Measurements from ENCODE around the gene UBXN7.
A peak's percentile ranks its signal among the peaks of the same experiment; 100 is the strongest.
"Not testable (repeated sequence)": the region's sequence is repeated elsewhere in the genome, so short reads cannot be mapped to it uniquely, and the experiment has no call there.

Gene UBXN7

GRCh38 chr3:196317687-196318467, 114.3 kb downstream of the UBXN7 start, which contains the start of gene DYNLT2B:
DYNLT2B (minus strand) TSS chr3:196318240; CDS start chr3:196318152, 88 bp downstream.
- peak within 1 kb of the TSS; percentile 76 for H3K4me3 ChIP-seq (ENCODE audit: low read depth, low read length)
- peak; percentile 59 for DNase-seq (ENCODE audit: low read depth)
- no peak for TF ChIP-seq CTCF (IDR thresholded peaks at IDR 0.05; ENCODE audit: low read depth, low read length, missing control alignments)

GRCh38 chr3:196316799-196317686, 115.2 kb downstream of the UBXN7 start:
- DNase-seq (ENCODE audit: low read depth) = not testable (repeated sequence)
- peak overlapping the region; percentile 76 for H3K4me3 ChIP-seq (ENCODE audit: low read depth, low read length)

GRCh38 chr3:196315821-196316220, 116.4 kb downstream of the UBXN7 start:
- no peak overlapping the region for H3K4me3 ChIP-seq (ENCODE audit: low read depth, low read length)
- no peak for DNase-seq (ENCODE audit: low read depth)
- no peak for TF ChIP-seq CTCF (IDR thresholded peaks at IDR 0.05; ENCODE audit: low read depth, low read length, missing control alignments)

DNA sequence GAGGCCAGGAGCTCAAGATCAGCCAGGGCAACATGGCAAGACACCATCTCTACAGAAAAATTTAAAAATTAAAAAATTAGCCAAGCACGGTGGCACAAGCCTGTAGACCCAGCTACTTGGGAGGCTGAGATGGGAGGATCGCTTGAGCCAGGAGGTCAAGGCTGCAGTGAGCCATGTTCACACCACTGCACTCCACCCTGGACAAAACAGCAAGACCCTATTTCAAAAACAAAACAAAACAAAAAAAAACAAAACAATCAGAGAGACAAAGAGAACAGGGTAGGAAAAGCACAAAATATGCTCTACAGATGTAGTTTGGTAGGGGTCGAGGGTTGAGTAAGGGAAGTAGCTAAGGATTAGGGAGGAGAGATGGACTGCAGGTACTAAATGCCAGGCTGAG, 117.6 kb downstream of the UBXN7 start:
- H3K4me3 ChIP-seq (ENCODE audit: low read depth, low read length) = no peak overlapping the region
- no peak for DNase-seq (ENCODE audit: low read depth)
- no peak for TF ChIP-seq CTCF (IDR thresholded peaks at IDR 0.05; ENCODE audit: low read depth, low read length, missing control alignments)

DNA sequence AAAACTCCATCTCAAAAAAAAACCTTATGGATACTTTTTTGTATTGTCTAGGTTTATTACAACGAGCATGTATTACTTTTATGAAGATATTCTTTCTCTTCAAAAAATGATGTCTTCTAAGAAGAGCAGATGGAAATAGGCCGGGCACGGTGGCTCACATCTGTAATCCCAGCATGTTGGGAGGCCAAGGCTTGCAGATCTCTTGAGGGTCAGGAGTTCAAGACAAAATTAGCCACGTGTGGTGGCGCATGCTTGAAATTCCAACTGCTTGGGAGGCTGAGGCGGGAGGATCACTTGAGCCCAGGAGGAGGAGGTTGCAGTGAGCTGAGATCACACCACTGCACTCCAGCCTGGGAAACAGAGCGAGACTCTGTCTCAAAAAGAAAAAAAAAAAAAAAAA, 118.1 kb downstream of the UBXN7 start:
- H3K4me3 ChIP-seq (ENCODE audit: low read depth, low read length); DNase-seq (ENCODE audit: low read depth): not testable (repeated sequence)

GRCh38 chr3:196302960-196303359, 129.3 kb downstream of the UBXN7 start:
- H3K4me3 ChIP-seq (ENCODE audit: low read depth, low read length); DNase-seq (ENCODE audit: low read depth): not testable (repeated sequence)

DNA sequence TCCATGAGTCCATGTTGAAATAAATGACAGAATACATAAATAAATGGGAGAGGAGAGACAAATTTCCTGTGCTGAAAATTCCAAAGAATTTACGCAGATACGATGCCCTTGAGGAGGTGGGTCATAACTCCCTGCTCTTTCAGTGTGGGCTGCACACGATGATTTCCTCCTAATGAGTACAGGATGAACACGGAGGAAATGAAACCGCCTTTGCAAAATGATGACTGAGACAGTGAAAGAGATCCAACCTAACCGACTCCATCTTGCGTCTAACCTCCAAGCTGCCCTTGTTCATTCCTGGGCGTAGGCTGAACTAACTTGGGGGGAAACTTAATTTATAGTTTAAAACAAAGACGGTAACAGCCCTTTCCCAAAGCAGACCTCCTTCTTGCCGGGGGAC, 129.7 kb downstream of the UBXN7 start:
- DNase-seq (ENCODE audit: low read depth); H3K4me3 ChIP-seq (ENCODE audit: low read depth, low read length): not testable (repeated sequence)

DNA sequence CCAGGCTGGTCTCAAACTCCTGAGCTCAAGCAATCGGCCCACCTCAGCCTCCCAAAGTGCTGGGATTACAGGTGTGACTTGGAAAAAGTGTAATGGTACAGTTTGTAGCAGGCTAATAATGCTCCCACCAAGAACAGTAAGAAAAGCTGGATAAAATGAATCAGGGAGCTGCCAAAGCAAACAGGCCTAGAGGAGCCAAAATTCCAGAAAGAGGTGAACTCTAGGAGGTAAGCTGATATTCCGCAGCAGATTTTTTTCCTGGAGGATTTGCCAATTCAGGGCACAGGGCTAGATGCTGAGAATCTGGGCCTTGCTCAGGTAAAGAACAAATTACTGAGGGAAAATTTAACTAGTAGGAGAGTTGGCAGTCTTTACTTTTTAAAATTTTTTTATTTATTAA, 133.7 kb downstream of the UBXN7 start:
- H3K4me3 ChIP-seq (ENCODE audit: low read depth, low read length) = no peak overlapping the region
- no peak for TF ChIP-seq CTCF (IDR thresholded peaks at IDR 0.05; ENCODE audit: low read depth, low read length, missing control alignments)
- no peak for DNase-seq (ENCODE audit: low read depth)

Measured in GM12864 (cell line).